NCI-H2196 (cell line): ENCODE measurements around the gene PRPF6.

ENCODE experiments used
- DNase-seq: peaks from one replicate; lab custom pipeline; 2025; ENCODE audit not compliant: unreplicated experiment; lab: John Stamatoyannopoulos, UW

The PRPF6 gene

GRCh38 chr20:64045346-64046011 lies 64.5 kb downstream of the PRPF6 start:
- DNase-seq: no peak

GRCh38 chr20:64047046-64047389 lies 66.1 kb downstream of the PRPF6 start:
- no peak for DNase-seq

DNA sequence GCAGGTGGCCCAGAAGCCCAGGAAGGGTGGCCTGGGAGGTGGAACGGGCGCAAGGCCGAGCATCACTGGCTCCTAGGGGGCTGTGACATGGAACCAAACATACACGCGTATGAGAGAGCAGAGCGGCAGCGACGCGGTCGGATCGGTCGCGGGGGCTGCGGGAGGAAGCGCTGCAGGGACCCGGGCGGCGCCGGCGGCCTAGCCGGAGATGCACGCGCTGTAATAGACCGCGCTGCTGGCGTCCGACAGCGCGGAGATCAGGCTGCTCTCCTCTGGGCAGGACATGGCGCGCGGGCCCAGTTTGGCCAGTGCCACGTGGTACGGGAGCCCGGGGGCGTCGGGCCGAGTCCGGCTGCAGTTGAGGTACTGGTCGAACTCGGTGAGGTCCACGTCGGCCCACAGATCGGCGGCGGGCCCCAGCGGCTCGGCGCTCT lies 67.1 kb downstream of the PRPF6 start:
- DNase-seq: no peak

DNA sequence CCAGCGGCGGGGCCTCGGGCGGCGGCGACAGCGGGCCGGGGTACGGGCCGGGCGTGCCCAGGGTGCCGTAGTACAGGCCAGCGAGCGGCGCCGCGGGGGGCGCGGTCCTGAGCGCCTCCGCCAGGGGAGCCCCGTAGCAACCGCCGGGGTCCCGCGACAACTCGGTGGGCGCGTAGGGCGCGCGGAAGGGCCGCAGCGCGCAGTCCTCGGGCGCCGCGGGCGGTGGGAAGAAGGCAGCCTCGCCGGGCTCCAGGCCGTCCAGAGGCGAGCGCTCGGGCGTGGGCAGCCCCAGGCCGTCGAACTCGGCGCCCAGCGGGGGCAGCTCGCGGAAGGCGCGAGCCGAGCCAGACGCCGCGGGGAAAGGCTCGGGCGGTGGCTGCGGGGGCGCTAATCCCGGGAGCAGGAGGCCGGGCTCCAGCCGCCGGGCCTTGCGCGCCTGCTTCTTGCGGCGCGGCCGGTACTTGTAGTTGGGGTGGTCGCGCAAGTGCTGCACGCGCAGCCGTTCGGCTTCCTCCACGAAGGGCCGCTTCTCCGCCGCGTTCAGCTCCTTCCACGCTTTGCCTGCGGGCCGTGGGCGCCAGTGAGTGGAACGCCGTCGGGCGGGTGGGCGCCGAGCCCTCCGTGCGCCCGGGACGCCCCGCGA lies 67.6 kb downstream of the PRPF6 start:
- no peak for DNase-seq

DNA sequence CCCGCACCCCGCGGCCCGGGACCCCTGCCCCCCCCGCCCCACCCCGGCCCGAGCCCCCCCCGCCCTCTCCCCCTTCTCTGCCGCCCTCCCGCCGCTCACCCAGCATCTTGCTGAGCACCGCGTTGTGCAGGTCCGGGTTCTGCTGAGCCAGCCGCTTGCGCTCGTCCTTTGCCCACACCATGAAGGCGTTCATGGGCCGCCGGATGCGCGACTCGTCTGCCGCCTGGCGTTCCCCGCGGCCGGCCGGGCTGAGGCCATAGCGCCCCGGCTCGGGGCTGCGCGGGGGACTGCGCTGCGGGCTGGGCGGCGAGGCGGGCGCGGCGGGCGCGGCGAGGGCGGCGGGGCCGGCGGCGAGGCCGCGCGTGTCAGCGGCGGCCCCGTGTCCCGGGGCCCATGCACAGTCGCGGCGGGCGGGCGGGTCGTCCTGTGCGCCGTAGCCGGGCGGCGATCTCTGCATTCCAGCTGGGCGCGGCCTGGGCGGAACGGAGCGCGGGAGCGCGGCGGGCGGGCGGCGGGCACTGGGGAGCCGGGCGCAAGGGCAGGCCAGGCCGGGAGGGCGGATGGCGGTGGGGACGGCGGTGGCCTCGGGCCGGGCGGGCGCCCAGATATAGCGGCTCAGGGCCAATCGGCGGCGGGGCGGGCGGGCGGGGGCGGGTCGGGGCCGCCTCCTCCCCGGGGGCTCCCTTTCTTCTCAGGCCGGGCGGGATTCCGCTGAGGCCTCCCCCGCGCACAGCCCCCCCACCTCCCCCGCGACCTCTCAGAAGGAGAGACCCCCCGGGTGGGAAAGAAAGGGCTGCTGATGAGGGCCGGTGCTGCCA lies 68.3 kb downstream of the PRPF6 start, which contains the start of gene SOX18:
Gene SOX18 (minus strand): TSS at position 580 of the 818 bp plus-strand sequence. CDS start 123 bp downstream, at position 457.
- DNase-seq: peak; percentile 34

GRCh38 chr20:64049878-64050260 lies 68.9 kb downstream of the PRPF6 start:
- DNase-seq: no peak

DNA sequence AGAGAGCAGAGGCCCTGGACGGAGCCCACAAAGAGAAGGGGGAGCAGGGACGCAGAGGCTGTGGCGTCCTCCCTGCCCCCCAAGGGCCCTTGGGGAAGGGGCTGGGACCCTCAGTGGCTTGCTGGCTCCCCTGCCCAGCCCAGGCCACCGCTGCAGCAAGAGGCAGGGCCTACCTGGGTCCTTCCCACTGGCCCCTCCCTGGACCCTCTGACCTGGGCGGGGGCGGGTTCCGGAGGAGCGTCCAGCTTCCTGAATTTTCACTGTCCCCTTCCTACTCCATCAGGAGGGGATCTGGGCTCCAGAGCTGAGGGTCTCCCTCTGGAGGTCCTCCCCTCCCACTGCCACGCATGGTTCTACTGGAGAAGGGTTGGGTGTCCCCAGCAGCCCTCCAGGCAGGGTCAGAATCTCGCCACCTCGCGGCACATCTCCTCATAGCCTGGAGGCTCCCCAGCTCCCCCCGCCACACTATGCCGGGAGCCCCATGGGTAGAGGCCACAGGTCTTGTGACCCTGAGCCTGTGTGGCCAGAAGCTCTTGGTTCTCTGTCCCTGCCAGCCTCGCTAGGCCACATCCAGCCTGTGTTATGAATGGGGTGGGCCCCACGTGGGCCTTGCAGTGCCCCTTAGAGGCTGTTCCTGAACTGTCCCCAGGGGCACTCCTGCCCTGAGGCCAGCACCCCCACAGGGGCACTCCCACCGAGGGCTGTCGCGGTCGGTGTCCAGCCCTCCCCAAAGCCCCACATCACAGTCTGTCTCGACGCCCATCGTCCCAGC lies 69.5 kb downstream of the PRPF6 start:
- no peak for DNase-seq

DNA sequence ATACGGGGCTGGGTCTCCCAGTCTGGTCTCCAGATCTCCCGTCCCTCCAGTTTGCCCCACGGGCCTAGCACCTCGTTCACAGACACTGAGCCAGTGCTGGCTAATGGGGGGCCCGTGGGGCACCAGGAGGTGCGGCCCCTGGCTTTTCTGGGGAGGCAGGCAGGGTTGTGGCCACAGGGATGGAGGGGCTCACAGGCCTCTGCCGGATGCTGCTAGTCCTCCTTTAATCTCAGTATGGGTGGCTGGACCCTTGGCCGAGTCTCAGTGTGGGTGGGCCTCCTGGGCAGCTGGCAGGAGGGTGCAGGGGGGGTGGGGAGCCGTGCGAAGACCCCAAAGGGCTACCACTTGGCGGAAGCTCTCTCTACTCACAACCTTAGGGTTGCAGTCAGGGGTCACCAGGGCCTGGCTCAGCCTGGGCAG lies 70.1 kb downstream of the PRPF6 start:
- no peak for DNase-seq

DNA sequence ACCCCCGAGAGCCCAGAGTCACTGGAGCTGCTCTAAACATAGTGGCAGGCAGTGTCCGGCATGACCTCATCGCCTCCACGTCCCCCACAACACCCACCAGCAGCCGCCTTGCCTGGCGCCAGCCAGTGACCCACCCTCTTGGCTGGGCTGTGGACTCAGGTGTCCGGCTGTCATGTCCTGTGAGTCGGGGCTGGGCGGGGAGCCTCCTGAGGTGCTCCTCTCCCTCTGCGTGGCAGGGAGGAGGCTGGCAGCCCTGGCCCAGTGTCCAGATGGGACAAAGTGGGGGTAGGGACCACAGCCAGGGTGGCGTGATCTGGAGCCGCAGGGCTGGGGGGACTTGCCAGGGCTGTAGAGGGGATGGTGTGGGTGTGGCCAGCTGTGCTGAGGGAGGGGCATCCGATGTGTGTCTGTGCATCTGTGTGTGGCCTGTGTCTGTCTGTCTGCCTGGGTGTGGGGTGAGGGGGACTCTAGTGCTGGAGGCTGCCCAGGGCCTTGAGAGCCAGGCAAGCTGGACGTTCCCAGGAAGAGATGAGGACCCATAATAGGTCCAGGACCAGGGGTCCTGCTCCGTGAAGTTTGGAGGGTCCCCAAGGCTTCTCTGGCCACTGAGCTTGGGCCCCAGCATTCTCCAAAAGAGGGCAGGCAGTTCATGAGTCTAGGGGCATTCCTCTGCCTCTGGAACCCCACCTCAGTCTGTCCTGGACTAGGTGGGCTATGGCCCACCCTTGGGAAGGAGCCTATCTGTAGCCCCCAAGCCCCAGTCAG lies 70.8 kb downstream of the PRPF6 start:
- no peak for DNase-seq

- no peak for DNase-seq
These were observed 71.4 kb downstream of the PRPF6 start for GRCh38 chr20:64052326-64052722.

GRCh38 chr20:64052987-64053840 lies 72.3 kb downstream of the PRPF6 start:
- DNase-seq: no peak

GRCh38 chr20:64053841-64054661 lies 73.1 kb downstream of the PRPF6 start:
- no peak for DNase-seq

GRCh38 chr20:64055396-64055892 lies 74.5 kb downstream of the PRPF6 start:
- DNase-seq: no peak

DNA sequence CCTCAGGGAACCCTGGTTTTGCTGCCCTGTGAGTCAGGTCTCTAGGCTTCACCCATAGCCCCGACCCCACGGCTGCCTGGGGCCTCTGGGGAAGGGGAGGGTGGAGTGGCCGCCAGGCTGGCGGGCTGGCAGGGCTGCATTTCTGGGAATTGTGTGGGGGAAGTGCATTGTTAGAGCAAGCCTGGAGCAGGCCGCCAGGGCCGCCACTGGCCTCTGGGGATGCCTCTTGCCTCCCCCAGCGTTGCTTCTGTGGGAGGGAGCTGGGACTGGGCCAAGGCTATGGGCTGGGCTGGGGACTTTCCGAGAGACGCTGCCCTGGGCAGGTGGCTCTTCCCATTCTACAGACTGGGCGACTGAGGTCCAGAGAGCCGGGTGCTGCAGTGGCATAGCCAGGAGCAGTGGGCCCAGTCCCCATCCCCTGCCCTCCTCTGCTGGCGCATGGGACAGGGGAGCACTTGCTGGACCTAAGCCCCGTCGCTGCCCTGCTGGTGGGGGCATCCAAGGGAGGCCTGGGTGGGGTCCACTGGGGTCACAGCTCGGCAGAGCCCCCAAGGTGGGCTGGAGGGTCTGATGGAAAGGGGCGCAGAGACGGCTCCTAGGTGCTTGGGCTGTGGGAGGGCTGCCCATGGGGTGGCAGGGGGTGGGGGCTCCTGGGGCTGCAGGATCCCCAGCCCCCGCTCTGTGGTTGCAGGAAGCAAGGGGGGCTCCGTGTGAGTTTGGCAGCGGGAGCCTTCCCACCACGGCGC lies 75.1 kb downstream of the PRPF6 start:
- peak; percentile 28 for DNase-seq

DNA sequence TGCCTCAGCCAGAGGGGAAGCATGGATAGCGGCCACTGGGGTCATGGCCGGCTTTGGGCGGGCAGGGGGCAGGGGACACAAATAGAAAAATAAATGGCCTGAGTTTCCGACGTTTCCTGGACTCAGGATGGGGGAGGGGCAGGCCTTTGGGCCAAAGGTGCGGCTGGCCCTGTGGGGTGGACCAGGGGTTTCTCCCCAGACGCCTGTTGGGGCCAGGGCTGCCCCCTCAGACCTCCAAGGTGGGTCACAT lies 75.6 kb downstream of the PRPF6 start:
- DNase-seq: no peak

GRCh38 chr20:64056889-64057627 lies 76.1 kb downstream of the PRPF6 start:
- DNase-seq: no peak
